ENCODE data around the gene RELL2. TPM values are rescaled to one million over a fixed set of nuclear protein-coding genes. Genes with fewer than 3 reads are reported as not detected.

The RELL2 gene
- total RNA-seq, 2 experiments from 2014 or later = 31.4 to 35.6 TPM

DNA sequence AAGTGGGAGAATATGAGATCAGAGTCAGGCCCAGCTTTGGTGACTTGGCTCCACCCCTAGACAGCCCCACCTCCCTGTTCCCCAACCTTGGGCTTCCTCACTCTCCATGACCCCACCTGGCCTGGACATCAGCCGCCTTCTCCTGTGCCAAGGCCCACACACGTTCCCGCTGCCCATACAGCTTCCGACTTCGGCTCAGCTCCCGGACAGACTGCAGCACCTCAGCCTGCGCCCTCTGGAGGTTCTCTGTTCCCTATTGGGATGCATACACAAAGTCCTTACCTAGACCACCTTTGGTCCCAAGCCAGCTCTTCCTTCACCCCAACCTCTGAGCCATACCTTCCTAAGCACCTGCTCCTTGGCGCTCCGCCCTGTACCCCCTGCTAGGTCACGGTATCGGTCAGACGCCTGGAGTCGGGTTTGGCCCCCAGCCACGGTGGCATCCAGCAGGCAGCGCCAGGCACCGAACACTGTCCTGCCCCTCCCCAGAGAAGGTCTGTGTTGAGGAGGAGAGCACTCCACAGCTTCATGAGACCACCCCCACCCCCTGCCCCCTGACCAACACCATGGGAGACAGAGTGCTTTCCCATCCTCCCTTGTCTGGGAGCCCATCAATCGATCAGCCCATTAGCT, 12.4 kb downstream of the RELL2 start:
- ATAC-seq (no peak), DNase-seq (no peak)
- H3K27ac Mint-ChIP-seq = peak overlapping the region; percentile 31
- H3K36me3 Mint-ChIP-seq (ENCODE audit: low read depth) = peaks cover 2% of the 10 kb centered on the region
- CTCF ChIA-PET = interaction anchor here (0.8 to 1.3 kb wide), 3 partner anchors 8 to 57 kb away, joined by 3 to 4 read pairs (median 3); no protein-coding TSS in a partner anchor
- H3K9me3 Mint-ChIP-seq = no peaks in the 10 kb centered on the region
- POLR2A ChIA-PET = interaction anchor here (0.9 to 3.8 kb wide), 4 partner anchors 9 to 51 kb away, joined by 3 to 27 read pairs (median 6); partner anchors contain the start of genes HDAC3 and RELL2
- H3K4me3 Mint-ChIP-seq = no peak overlapping the region
- H3K27me3 Mint-ChIP-seq = no peaks in the 10 kb centered on the region
- peaks cover 32% of the 10 kb centered on the region for H3K4me1 Mint-ChIP-seq (ENCODE audit: low read depth)
- TF ChIP-seq, protein P1, sequence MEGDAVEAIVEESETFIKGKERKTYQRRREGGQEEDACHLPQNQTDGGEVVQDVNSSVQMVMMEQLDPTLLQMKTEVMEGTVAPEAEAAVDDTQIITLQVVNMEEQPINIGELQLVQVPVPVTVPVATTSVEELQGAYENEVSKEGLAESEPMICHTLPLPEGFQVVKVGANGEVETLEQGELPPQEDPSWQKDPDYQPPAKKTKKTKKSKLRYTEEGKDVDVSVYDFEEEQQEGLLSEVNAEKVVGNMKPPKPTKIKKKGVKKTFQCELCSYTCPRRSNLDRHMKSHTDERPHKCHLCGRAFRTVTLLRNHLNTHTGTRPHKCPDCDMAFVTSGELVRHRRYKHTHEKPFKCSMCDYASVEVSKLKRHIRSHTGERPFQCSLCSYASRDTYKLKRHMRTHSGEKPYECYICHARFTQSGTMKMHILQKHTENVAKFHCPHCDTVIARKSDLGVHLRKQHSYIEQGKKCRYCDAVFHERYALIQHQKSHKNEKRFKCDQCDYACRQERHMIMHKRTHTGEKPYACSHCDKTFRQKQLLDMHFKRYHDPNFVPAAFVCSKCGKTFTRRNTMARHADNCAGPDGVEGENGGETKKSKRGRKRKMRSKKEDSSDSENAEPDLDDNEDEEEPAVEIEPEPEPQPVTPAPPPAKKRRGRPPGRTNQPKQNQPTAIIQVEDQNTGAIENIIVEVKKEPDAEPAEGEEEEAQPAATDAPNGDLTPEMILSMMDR (IDR thresholded peaks at IDR 0.05) = no peak
- intact Hi-C loops (cut with micrococcal nuclease) = no loop called here

GRCh38 chr5:141649972-141650371, 13.2 kb downstream of the RELL2 start:
- TF ChIP-seq, protein P1 (IDR thresholded peaks at IDR 0.05) = no peak
- CTCF ChIA-PET = interaction anchor here (1.0 kb wide), 1 partner anchor 7 kb away, joined by 3 read pairs; no protein-coding TSS in a partner anchor
- Mint-ChIP-seq H3K4me1 (ENCODE audit: low read depth) (peaks cover 32% of the 10 kb centered on the region), H3K27me3 (no peaks in the 10 kb centered on the region), H3K36me3 (ENCODE audit: low read depth) (peaks cover 1% of the 10 kb centered on the region), H3K9me3 (no peaks in the 10 kb centered on the region), H3K4me3 (peak overlapping the region; percentile 93), H3K27ac (peak overlapping the region; percentile 31)
- intact Hi-C loops (cut with micrococcal nuclease) = no loop called here
- POLR2A ChIA-PET = interaction anchor here (1.1 to 3.8 kb wide), 2 partner anchors 10 to 13 kb away, joined by 4 to 27 read pairs; partner anchors contain the start of genes HDAC3 and RELL2
- no peak for ATAC-seq
- no peak for DNase-seq

GRCh38 chr5:141650851-141651727, 14.3 kb downstream of the RELL2 start, which contains the start of gene FCHSD1:
FCHSD1 (minus strand) TSS chr5:141651418; CDS start chr5:141651368, 50 bp downstream.
- no peaks in the 10 kb centered on the region for H3K9me3 Mint-ChIP-seq
- ChIA-PET CTCF (interaction anchor here (0.7 to 3.1 kb wide), 16 partner anchors 9 to 318 kb away, joined by 3 to 15 read pairs (median 4); partner anchors contain the start of genes DIAPH1, HDAC3, PCDH1 and RELL2), POLR2A (interaction anchor here (0.8 to 1.9 kb wide), 6 partner anchors 8 to 59 kb away, joined by 5 to 15 read pairs (median 5); partner anchors contain the start of genes DIAPH1, HDAC3 and RELL2)
- peak; percentile 88 for DNase-seq
- no peaks in the 10 kb centered on the region for H3K36me3 Mint-ChIP-seq (ENCODE audit: low read depth)
- ATAC-seq = peak; percentile 97
- peaks cover 36% of the 10 kb centered on the region for H3K4me1 Mint-ChIP-seq (ENCODE audit: low read depth)
- H3K27ac Mint-ChIP-seq = peak within 1 kb of the TSS; percentile 95
- no peaks in the 10 kb centered on the region for H3K27me3 Mint-ChIP-seq
- peak within 1 kb of the TSS; percentile 93 for H3K4me3 Mint-ChIP-seq
- intact Hi-C loops (cut with micrococcal nuclease) = no loop called here
- TF ChIP-seq, protein P1 (IDR thresholded peaks at IDR 0.05) = no peak

DNA sequence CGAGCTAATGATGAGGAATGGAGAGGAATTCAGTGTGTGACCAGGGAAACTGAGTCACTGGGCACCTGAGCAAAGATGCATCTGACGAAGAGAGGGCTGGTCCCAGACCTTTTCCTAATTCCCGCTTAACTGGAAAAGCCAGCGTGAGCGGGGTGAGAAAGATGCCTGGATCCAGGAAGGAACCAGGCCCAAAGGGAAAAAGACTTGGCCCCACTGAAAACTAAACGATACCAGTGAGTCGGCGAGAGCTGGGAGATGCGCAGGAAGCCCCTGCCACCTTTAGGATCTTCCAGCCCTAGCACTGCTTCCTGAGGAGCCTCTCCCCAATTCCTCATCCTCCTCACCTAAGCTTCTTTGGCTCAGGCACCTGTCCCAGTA, 14.9 kb downstream of the RELL2 start:
- DNase-seq (no peak), ATAC-seq (no peak)
- CTCF ChIA-PET = interaction anchor here (0.7 to 3.1 kb wide), 13 partner anchors 8 to 317 kb away, joined by 3 to 15 read pairs (median 4); partner anchors contain the start of genes HDAC3, PCDH1, RELL2 and RNF14
- H3K27me3 Mint-ChIP-seq = no peaks in the 10 kb centered on the region
- H3K4me1 Mint-ChIP-seq (ENCODE audit: low read depth) = peaks cover 38% of the 10 kb centered on the region
- H3K9me3 Mint-ChIP-seq = no peaks in the 10 kb centered on the region
- H3K27ac Mint-ChIP-seq = peak overlapping the region; percentile 60
- no peaks in the 10 kb centered on the region for H3K36me3 Mint-ChIP-seq (ENCODE audit: low read depth)
- POLR2A ChIA-PET = interaction anchor here (1.0 to 1.9 kb wide), 3 partner anchors 9 to 14 kb away, joined by 5 to 15 read pairs (median 5); partner anchors contain the start of genes HDAC3 and RELL2
- intact Hi-C loops (cut with micrococcal nuclease) = no loop called here
- H3K4me3 Mint-ChIP-seq = peak overlapping the region; percentile 93
- TF ChIP-seq, protein P1 (IDR thresholded peaks at IDR 0.05) = no peak
